MM.1S (cell line): Measurements from ENCODE around the gene TAF1A.

Experiments used
- EZH2 ChIP-seq: fragments of 300-600 bp; sonication (generic); optimal IDR thresholded peaks from 2 replicates; pipeline ENCODE3; 2017; ENCODE audit warnings: low read depth, mild to moderate bottlenecking, antibody characterized with exemption, low read length, mixed read lengths
- TF ChIP-seq, protein P1 (sequence below): fragments of 300-600 bp; sonication (generic); IDR thresholded peaks from 2 replicates; pipeline ENCODE4 v1.5.1; 2016; ENCODE audit warnings: antibody characterized with exemption, low read length, mixed read lengths

DNA sequence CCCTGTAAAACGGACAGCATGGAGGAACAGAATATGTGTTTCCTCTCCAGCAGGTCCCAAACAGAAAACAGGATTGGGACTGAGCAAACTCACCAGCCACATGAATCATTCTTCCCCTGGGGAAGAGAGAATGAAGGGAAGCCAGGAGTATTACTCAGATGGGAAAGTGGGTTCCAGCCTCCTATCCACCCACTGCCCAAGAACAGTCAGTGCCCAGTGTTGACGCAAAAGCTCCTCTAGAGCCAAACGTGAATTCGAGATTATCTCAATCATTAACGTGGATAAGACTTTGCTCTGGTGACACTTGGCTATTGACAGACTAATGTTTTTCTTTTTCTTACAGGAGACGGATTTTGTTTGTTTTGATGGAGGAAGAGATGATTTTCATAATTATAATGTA, 37.5 kb upstream of the TAF1A start:
- no peak for TF ChIP-seq EZH2
- TF ChIP-seq, protein P1, sequence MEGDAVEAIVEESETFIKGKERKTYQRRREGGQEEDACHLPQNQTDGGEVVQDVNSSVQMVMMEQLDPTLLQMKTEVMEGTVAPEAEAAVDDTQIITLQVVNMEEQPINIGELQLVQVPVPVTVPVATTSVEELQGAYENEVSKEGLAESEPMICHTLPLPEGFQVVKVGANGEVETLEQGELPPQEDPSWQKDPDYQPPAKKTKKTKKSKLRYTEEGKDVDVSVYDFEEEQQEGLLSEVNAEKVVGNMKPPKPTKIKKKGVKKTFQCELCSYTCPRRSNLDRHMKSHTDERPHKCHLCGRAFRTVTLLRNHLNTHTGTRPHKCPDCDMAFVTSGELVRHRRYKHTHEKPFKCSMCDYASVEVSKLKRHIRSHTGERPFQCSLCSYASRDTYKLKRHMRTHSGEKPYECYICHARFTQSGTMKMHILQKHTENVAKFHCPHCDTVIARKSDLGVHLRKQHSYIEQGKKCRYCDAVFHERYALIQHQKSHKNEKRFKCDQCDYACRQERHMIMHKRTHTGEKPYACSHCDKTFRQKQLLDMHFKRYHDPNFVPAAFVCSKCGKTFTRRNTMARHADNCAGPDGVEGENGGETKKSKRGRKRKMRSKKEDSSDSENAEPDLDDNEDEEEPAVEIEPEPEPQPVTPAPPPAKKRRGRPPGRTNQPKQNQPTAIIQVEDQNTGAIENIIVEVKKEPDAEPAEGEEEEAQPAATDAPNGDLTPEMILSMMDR = no peak
